ENCODE data around the gene BEND7.

DNA sequence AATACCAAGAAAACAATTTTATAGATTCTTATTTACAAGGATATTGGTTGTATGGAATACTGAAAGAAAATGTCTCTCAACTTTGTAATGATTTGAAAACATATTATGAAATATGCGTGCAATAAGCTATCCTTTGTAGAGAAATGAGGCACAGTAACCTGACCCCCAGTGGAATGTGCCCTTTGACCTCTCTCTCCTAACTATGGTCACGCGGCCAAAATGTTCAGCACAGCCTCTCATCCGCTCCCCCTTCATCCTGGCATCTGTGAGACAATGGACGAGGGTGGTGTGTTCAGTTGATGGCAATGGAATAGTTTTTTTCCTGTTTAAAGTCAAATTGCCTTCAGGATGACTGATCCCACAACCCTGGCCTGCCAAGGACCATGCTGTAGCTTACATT, 13.3 kb downstream of the BEND7 start:
- TF ChIP-seq POLR2A (IDR thresholded peaks at IDR 0.05; ENCODE audit: low read depth, low read length) (no peak), POLR2AphosphoS5 (IDR thresholded peaks at IDR 0.05; ENCODE audit: low read depth, low read length) (no peak)
